PC-3 (cell line): ENCODE measurements around the gene WWC1.

Experiments used
- EZH2 ChIP-seq: fragments of 300-600 bp; sonication (generic); IDR thresholded peaks from one replicate; pipeline ENCODE4 v1.6.1; 2017; ENCODE audit warnings: antibody characterized with exemption, mild to moderate bottlenecking, low read length; ENCODE audit not compliant: unreplicated experiment
- TF ChIP-seq, protein P1 (sequence below): fragments of 300-600 bp; sonication (generic); conservative IDR thresholded peaks from 2 replicates; pipeline ENCODE4 v1.5.1; 2017; ENCODE audit warnings: antibody characterized with exemption, low read depth, mild to moderate bottlenecking, low read length

DNA sequence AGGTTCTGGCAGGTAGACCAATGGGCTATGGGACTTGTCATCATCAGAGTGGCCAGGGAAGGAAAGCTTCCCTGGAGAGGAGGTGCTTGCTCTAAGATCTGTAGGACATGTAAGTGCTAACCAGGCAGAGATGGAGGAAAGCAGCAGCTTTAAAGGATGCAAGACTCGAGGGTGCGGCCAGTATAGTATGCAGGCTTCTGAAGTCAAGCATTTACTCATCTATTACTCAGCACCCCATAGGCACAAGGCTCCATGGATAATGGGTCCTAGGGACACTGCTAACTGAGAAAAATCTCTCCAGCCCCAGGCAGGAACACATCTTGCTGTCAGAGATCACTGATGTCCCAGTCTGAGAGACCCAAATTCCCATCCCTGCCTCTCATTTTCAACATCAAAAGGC, 49.7 kb downstream of the WWC1 start:
- no peak for TF ChIP-seq EZH2
- TF ChIP-seq, protein P1, sequence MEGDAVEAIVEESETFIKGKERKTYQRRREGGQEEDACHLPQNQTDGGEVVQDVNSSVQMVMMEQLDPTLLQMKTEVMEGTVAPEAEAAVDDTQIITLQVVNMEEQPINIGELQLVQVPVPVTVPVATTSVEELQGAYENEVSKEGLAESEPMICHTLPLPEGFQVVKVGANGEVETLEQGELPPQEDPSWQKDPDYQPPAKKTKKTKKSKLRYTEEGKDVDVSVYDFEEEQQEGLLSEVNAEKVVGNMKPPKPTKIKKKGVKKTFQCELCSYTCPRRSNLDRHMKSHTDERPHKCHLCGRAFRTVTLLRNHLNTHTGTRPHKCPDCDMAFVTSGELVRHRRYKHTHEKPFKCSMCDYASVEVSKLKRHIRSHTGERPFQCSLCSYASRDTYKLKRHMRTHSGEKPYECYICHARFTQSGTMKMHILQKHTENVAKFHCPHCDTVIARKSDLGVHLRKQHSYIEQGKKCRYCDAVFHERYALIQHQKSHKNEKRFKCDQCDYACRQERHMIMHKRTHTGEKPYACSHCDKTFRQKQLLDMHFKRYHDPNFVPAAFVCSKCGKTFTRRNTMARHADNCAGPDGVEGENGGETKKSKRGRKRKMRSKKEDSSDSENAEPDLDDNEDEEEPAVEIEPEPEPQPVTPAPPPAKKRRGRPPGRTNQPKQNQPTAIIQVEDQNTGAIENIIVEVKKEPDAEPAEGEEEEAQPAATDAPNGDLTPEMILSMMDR: no peak
